Measurements from ENCODE around the gene FGD4.
"Not testable (repeated sequence)": the region's sequence is repeated elsewhere in the genome, so short reads cannot be mapped to it uniquely, and the experiment has no call there.

FGD4 gene

DNA sequence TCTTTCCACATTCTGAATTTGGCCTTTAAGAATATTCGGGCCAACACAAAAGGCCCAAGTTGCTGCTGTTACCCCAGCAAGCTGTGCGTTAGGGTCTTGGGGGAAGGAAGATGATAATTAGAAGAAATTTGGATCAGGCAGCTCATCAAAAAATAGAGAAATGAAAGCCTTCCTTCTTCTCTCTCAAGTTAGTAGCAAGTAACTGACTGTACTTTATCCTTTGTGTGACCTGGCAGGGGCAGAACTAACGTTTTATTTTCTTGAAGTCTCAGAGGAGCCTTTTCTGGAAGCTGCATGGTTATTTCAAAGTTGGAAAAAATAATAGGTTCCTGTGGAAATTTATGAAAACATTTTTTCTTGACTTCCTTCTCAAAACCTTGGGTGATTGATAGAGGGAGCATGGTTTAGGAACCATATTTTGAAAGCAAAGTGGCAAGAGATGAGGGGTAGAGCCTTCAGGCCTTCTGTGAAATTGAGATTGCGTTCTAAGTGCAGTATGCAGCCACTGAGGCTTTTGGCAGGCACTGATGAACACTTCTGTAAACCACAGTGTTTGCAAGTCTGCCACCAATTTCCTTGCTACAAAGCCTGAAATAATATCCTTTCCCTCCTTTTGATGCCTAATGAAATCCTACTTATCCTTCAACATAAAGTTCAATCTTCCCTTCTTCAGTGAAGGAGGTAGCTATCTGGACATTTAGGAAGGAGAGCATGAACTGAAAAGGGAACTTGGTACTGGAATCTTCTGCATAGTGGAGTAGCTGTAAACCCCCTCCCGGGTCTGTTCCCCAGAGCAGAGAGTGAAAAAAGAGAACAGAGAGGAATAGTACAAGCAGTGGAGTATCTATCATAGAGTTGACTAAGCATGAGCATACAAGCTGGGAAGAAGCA, 123.2 kb downstream of the FGD4 start:
- no peak for DNase-seq (ENCODE audit: low read depth)

DNA sequence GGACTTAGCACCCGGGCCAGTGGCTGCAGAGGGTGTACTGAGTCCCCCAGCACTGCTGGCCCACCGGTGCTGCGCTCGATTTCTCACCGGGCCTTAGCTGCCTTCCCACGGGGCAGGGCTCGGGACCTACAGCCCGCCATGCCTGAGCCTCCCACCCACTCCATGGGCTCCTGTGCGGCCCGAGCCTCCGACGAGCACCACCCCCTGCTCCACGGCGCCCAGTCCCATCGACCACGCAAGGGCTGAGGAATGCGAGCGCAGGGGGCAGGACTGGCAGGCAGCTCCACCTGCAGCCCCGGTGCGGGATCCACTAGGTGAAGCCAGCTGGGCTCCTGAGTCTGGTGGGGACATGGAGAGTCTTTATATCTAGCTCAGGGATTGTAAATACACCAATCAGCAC, 126.4 kb downstream of the FGD4 start:
- DNase-seq (ENCODE audit: low read depth): not testable (repeated sequence)

DNA sequence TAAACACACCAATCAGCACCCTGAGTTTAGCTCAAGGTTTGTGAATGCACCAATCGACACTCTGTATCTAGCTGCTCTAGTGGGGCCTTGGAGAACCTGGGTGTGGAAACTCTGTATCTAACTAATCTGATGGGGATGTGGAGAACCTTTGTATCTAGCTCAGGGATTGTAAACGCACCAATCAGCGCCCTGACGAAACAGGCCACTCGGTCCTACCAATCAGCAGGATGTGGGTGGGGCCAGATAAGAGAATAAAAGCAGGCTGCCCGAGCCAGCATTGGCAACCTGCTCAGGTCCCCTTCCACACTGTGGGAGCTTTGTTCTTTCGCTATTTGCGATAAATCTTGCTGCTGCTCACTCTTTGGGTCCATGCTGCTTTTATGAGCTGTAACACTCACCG, 127.0 kb downstream of the FGD4 start:
- not testable (repeated sequence) for DNase-seq (ENCODE audit: low read depth)

DNA sequence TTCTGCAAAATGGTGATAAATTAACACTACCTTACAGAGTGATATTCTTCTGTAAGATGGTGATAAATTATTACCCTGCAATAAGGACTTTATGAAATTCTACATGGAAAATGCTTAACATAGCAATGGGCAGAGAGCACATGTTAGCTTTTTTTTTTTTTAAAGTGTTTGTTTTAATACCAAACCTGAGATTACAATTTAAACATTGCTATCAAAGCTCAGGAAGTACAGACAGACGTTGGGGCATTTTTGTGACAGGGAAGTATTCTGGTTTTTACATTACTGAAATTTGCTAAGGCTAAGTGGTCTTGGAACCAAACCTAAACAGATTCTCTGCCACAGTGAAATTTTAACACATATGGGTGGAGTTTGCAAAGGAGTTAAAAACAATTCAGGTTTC, 133.1 kb downstream of the FGD4 start:
- no peak for DNase-seq (ENCODE audit: low read depth)

DNA sequence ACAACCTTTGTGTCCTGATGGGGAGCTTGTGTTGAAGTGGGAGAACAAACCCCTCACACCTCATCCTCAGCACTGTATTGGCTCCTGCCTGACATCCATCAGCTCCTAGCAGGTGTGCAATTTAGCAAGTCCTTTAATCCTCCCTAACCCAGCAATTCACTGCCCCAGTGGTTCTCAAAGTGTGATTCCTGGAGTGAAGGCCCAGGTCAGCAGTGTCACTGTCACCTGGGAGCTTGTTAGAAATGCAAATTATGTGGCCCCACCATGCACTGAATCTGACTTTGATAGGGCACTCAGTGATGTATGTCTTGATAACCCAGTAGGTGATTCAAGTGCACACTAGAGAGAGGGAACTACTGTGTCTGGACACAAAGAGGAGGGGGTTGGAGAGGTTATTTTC, 133.6 kb downstream of the FGD4 start:
- DNase-seq (ENCODE audit: low read depth): no peak

DNA sequence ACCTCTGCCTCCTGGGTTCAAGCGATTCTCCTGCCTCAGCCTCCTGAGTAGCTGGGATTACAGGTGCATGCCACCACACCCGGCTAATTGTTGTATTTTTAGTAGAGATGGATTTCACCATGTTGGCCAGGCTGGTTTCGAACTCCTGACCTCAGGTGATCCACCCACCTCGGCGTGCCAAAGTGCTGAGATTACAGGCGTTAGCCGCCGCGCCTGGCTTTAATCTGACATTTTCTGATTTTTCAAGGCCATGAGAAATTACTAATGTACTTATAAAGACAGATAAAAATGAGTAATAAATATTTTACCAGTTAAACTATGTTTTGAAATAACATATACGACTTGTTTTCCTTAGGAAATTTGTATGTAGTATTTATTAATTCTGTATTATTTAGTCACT, 134.1 kb downstream of the FGD4 start:
- not testable (repeated sequence) for DNase-seq (ENCODE audit: low read depth)

DNA sequence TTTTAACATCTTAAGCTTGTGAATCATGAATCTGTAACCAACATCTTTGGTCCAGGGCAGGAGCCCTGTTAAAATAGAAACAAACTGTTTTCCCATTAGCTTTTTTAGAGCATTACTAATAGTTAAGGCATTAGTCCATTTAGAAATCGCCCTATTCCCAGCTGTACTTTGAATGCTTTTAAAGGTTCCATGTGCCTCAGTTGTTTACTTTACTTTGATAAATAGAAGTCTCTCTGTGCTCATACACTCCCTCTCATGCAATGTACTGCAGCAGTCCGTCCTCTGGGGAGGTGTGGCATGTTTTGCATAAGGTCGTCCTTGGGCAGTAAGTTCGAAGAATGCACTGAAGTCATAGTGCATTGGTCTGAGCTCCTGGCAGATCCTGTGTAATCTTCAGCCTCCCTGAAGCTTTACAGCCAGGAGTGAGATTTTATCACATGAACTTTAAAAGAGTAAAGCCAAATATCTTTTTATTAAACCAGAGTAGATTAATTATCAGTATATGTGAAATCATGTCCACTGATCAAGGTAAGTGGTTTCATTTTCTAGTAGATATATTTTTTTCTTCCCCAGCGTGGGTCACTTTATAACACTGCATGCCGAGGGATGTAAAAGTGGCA, 134.7 kb downstream of the FGD4 start:
- DNase-seq (ENCODE audit: low read depth): peak; percentile 91

DNA sequence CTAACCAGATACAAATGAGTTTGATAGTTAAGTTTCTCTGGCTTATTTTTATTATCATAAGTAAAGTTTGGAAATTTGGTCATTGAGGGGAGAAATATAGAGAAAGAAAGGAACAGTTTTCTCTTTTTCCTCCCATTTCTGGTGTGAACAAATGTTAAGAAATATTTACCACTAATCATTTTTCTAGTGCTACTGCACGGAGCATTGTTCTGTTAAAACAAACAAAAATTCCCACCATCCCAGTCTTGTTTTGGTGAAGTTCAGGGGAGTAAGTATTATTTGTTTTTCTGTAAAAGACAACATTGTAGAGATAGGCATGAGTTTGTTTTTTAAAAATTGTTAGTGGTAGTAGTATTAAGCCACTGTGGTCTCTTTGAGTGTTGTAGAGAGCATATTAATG, 135.3 kb downstream of the FGD4 start:
- no peak for DNase-seq (ENCODE audit: low read depth)

DNA sequence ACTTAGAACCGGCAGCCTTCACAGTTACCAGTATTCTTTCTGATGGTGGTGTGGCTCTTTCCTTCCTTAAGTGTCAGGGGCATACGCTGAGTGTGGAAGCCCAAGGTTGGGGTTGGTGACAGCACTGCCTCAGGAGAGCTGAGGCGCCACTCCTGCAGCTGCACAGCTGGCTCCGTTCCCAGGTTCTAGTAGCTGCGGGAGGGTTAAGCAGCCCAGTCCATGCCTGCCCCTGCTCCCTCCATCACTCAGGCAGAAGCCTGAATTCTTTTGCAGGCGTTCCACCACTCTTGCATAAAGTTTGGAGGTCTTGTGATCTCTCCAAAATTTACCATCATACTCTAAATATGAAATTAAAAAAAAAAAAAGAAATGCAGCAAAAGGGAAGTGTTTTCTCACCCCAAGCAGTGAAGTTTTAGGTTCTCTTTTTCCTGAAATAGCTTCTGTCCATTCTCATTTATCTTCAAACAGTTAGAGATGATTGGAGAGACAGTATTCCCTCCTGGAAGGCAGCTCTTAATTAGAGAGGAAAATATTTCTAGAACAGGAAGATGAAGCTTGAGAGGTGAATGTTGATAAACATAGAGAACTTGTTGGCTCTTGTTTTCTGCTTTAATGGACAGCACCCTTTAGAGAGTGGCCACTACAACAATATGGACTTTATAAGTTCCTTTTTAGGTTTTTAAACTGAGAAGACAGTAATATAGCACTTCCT, 136.1 kb downstream of the FGD4 start:
- DNase-seq (ENCODE audit: low read depth): no peak

DNA sequence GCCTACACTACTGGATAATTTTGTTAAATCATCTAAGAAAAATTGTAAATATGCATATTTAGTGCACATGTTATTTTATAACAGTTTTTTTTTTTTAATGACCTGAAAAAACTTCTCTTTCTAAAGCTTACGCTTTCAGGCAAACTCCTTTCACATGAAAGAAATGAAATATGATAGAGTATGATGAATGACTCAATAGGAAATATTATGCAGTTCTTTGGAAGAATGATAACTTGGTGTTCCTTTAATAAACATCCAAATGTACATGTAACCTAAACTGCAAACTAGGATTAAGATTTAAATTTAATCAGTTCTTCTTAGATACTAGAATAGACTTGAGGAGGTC, 136.6 kb downstream of the FGD4 start:
- DNase-seq (ENCODE audit: low read depth): no peak

DNA sequence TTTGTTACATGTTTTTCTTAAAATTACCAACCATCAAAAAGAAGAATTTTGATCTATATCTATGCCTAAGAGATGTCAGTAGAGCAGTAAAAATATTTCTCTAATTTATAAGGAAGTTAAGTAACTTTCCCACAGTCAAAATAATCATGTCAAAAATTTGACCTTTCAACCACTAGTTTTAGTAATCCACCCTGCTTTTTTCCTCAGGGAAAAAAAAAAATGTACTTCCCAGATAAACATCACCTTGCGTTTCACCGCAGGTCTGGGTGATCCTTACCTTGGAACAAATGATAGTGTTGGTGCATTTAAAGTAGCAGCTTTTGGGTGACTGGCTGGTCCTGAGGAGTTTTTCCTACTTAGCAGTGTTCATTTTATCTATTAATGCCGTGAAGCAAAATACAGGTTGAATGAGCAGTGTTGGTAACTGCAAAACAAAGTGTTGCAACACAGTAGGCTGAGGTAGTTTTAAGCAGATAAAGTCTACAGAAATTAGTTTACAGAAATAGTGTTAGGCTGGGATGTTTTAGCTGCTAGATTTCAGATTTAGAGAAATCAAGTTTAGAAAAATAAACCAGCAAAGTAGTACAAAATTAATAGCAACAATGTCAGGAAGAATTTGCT, 142.5 kb downstream of the FGD4 start:
- DNase-seq (ENCODE audit: low read depth): no peak

DNA sequence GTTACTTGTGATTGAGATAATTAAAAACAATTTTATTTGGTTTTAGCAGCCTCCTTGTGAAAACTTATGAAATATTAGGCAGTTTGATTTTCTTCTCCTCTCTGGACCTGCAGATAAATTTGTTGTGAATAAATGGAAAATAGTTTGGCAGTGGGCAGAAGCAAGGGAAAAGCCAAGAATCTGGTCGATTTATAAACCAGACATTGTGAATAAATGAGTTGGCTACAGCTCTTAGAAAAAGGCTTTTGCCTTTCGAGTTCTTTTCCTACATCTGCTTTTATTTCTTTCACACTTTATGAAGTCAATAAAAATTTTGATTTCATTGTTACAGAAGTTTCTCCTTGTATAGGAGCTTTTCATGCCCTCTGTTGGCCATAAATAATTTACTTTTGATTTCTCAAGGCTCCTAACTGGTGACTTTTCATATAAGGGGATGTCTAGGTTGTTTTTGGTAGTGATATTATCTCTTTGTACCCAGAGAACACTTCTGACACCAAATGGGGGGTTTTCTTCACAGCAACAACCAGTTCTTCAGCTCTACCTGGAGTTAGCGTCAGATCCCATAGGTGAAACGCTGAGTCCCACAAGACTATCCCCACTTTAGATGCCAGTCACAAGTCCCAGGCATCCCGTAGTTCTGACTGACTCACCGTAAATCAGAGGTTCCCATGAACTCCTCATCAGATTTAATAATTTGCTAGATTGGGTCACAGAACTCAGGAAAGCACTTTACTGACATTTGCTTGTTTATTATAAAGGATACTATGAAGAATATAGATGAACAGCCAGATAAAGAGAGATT, 143.3 kb downstream of the FGD4 start:
- no peak for DNase-seq (ENCODE audit: low read depth)

DNA sequence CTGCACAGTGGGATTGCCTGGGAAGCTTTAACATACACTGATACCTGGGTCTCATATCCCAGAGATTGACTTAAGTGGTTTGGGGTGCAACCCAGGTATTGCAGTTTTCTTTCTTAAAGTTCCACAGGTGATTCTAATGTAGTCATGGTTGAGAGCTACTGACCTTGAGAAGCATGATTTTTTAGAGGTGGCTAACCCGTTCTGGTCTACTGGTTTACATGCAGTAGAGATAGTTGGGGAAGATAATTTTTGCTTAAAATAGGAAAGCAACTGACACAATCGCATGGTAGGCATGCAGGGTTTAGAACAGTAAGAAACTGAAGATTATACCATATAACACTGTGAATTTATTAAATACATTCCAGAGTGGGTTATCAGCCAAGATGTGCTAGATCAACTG, 145.5 kb downstream of the FGD4 start:
- no peak for DNase-seq (ENCODE audit: low read depth)

DNA sequence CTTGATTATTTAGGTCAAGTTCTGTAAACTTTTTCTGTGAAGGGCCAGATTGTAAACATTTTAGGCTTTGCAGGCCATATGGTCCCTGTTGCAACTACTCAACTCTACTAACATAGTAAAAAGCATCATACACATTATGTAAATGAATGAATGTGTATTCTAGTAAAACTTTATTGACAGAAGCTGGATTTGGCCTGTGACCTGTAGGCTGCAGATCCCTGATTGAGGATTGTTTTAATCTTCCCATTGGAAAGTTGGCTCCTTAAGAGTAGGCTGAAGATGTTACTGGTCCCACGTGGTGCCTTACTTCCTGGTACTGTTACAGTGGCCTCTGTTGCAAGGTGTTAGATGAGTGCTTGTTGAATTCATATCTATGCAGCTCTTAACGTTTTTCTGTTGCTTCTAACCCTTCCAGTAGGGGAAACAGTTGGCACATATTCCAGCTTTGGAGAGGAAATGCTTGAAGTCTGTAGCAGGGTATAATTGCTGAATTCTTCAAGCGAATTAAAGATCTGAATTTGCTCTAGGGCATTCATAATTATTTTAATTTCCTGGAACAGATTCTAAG, 146.1 kb downstream of the FGD4 start:
- no peak for DNase-seq (ENCODE audit: low read depth)

DNA sequence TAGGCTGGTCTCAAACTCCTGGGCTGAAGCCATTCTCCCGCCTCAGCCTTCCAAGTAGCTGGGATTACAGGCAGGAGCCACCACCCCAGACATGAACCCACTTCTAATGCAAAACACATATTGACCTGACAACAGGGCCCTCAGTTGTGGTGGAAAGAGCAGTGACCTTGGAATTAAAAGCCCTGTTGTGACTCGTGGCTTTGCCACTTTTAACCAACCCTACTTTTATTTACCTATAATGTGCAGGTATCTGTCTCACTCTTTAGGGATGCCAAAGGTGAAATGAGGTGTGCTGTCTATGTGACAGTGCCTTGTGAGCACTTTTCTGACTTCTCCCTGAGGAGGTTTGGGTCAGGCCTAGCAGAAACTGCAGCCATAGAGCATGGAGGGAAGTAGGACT, 146.9 kb downstream of the FGD4 start:
- DNase-seq (ENCODE audit: low read depth): no peak

DNA sequence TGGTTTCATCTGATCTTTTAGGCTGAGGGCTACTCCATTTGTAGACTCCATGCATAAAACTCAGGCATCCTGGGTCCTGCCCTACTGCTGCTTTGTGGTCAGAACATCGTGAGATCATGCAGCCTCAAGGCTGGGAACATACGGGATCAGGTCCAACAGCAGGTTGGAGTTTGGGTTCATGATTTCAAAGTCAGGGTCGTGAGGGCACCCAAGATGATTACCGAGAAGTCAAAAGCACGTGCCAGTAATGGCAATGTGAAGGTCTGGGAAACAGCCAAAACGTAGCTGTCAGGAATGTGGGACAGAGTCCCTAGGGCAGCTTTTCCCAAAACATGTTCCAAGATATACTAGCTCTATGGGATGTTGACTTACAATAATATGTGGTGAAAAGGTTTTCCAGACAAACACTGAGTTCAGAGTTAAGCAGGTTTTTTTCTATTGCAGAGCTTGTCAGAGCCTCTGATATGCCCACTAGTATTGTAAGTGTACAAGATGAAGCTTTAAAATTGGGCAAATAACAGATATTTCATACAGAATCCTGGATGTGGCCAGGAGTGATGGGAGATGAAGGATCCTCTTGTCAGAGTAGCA, 149.4 kb downstream of the FGD4 start:
- DNase-seq (ENCODE audit: low read depth): no peak

DNA sequence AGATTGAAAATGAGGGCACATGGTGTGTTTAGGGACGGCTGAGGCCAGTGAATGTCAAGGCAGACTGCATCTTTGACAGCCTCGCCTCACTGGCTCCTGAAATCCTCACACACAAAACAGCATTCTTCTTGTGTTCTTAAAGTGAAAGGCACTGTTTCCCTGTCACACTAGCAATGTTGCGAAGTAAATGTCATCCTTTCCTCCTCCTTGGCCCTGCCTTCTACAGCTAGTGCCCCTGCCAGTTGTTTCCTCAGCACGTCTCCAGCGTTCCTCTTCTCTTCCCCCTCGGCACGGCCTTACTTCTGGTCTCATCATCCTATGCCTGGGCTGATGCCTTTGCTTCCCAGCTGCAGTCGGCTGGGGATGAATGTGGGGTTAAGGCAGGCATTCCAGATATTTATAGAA, 150.3 kb downstream of the FGD4 start:
- DNase-seq (ENCODE audit: low read depth): no peak

DNA sequence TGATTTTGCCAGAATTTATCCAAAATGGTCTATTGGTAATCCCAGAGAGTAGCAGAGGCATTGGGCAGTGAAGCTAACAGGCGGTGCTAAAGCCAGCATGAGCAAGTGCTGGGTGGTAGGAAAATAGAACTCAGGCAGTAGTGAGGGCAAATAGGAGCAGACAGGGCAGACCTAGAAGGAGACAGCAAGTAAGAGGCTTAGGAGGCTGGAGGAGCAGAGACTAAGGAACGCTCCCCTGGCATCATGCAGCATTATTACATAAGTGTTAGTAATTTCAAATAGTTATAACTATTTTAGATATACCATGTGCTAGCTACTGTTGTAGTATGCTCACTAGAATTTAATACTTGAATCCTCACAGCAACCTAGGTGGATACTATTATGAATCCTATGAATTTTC, 151.7 kb downstream of the FGD4 start:
- no peak for DNase-seq (ENCODE audit: low read depth)

DNA sequence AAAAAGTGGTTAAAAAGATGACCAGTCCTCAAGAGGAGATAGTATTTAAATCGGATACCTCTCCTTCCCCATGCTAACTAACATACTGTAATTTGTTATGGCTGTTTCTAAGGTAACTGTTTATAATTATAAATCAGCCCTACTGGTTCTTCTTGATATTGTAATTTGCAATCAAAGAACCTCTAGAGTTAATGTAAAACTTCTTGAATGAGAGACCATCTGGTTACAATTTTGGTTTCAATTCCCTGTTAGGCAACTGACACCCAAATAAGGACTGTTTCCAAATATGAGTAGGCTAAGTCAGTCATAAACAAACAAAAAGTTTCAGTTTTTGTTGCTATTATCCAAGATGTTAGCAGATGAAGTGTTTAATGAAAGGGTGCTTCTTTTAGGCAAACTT, 159.5 kb downstream of the FGD4 start:
- no peak for DNase-seq (ENCODE audit: low read depth)

DNA sequence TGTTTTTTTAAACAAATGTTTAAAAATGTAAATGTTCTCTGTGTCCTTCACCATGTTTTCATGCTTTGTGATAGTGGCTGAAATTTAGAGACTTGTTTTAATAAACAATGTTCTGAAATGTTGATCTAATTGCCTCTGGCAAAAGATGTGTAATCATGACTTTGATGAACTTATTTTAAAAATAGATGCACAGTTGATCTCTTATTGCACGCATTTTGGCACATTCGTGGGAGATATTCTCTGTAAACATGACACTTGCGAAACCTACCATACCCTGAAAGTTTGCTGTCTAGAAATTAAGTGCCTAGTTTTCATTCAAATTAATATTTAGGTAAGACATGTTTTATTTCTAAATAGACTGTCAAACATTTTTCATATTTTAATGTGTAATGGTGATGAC, 160.1 kb downstream of the FGD4 start:
- DNase-seq (ENCODE audit: low read depth): no peak

DNA sequence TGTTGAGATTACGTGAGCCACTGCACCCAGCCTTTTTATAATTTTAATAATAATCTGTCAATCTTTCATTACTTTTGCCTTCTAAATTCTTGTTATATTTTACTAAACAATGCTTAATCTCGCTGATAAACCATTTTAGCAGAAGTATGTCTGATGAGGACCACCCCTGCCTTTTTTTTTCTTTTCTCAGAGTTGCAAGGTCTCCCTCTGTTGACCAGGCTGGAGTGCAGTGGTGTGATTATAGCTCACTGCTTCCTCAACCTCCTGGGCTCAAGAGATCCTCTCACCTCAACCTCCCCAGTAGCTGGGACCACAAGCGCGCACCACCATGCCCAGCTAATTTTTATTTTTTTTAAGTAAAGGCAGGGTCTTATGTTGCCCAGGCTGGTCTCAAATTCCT, 161.2 kb downstream of the FGD4 start:
- no peak for DNase-seq (ENCODE audit: low read depth)
